ENCODE results near the gene BRF1. TPM values are rescaled to one million over a fixed set of nuclear protein-coding genes. Genes with fewer than 3 reads are reported as not detected.

BRF1 gene
- polyA plus RNA-seq, 1 of the 3 experiments (the other 2 are of a cell fraction), result 15.7 TPM

- TF ChIP-seq MEF2A (IDR thresholded peaks at IDR 0.05; ENCODE audit: borderline replicate concordance, low read depth) (no peak), CHD2 (IDR thresholded peaks at IDR 0.05; ENCODE audit: low read length, partially characterized antibody) (no peak), YY1 (IDR thresholded peaks at IDR 0.05; ENCODE audit: low read depth) (no peak), EP300 (IDR thresholded peaks at IDR 0.05; ENCODE audit: borderline replicate concordance in 1 of 2, low read depth in 1 of 2, low read length in 1 of 2) (no peak), TCF12 (IDR thresholded peaks at IDR 0.05) (no peak), IRF3 (IDR thresholded peaks at IDR 0.05; ENCODE audit: low read depth, low read length) (no peak), USF1 (IDR thresholded peaks at IDR 0.05; ENCODE audit: borderline replicate concordance, low read depth) (no peak), TAF1 (IDR thresholded peaks at IDR 0.05; ENCODE audit: borderline replicate concordance, low read depth, low read length) (no peak)
Measured at GRCh38 chr14:105223770-105224544, 76.8 kb downstream of the BRF1 start (continued).

GRCh38 chr14:105223260-105223659 lies 77.5 kb downstream of the BRF1 start:
- no peak for DNase-seq
- ChIA-PET POLR2A (no interaction called here), CTCF (interaction anchor here (1.0 kb wide), 1 partner anchor 20 kb away, joined by 3 read pairs; no protein-coding TSS in a partner anchor)
- peaks cover 10 to 32% of the 10 kb centered on the region in 2 experiments for H3K36me3 ChIP-seq (replicated peaks in 1 of 2; ENCODE audit: control insufficient read depth in 1 of 2, insufficient read depth in 2 of 2, low read length in 1 of 2)
- H3K4me1 ChIP-seq (ENCODE audit: control insufficient read depth in 1 of 2, insufficient read depth in 2 of 2, low read depth in 1 of 2, low read length in 1 of 2), result peaks cover 0 to 26% of the 10 kb centered on the region in 2 experiments; a peak in 1 of 4 replicates
- H2AFZ ChIP-seq (ENCODE audit: low read depth), result no peak overlapping the region
- H4K20me1 ChIP-seq (ENCODE audit: insufficient read depth), result no peaks in the 10 kb centered on the region
- H3K27ac ChIP-seq (ENCODE audit: low read depth in 2 of 2, low read length in 1 of 2), result no peak overlapping the region; a peak in 1 of 4 replicates
- H3K9me2 ChIP-seq, result no peaks in the 10 kb centered on the region
- 91% methylated on average over 16 of the region's 16 CpGs for WGBS (ENCODE audit: low lambda C conversion rate)
- no peak overlapping the region for H3K4me2 ChIP-seq
- no peaks in the 10 kb centered on the region for H3F3A ChIP-seq (replicated peaks; ENCODE audit: insufficient read depth)
- no peaks in the 10 kb centered on the region for H3K27me3 ChIP-seq (ENCODE audit: insufficient read depth)
- no peak overlapping the region for H3K4me3 ChIP-seq (ENCODE audit: low read depth in 2 of 2, low read length in 1 of 2)
- H3K79me2 ChIP-seq (ENCODE audit: insufficient read depth), result no peaks in the 10 kb centered on the region; the same call in 1 of the 2 replicates
- no peak overlapping the region for H3K9ac ChIP-seq
- no peaks in the 10 kb centered on the region for H3K9me3 ChIP-seq
- TF ChIP-seq NRF1 (IDR thresholded peaks at IDR 0.05; ENCODE audit: low read depth, low read length) (no peak), CHD2 (IDR thresholded peaks at IDR 0.05; ENCODE audit: low read length, partially characterized antibody) (no peak), PBX3 (IDR thresholded peaks at IDR 0.05) (no peak), EZH2phosphoT487 (IDR thresholded peaks at IDR 0.05; ENCODE audit: borderline replicate concordance, low read depth) (no peak), TAF1 (IDR thresholded peaks at IDR 0.05; ENCODE audit: borderline replicate concordance, low read depth, low read length) (no peak), GABPA (IDR thresholded peaks at IDR 0.05; ENCODE audit: low read depth) (no peak), FOXM1 (IDR thresholded peaks at IDR 0.05; ENCODE audit: low read depth) (no peak), FOXJ3 (CRISPR knock-in tag; IDR thresholded peaks at IDR 0.05) (no peak), TEAD4 (IDR thresholded peaks at IDR 0.05; ENCODE audit: borderline replicate concordance, insufficient read depth) (no peak), FOSL2 (IDR thresholded peaks at IDR 0.05; ENCODE audit: borderline replicate concordance, low read depth) (no peak)

All from SK-N-SH (cell line).